Measurements from ENCODE around the gene NRN1L.
"Not testable (repeated sequence)": the region's sequence is repeated elsewhere in the genome, so short reads cannot be mapped to it uniquely, and the experiment has no call there.

The NRN1L gene

GRCh38 chr16:67882374-67883145 is 2.1 kb upstream of the NRN1L start:
- DNase-seq (ENCODE audit: low read depth): no peak

DNA sequence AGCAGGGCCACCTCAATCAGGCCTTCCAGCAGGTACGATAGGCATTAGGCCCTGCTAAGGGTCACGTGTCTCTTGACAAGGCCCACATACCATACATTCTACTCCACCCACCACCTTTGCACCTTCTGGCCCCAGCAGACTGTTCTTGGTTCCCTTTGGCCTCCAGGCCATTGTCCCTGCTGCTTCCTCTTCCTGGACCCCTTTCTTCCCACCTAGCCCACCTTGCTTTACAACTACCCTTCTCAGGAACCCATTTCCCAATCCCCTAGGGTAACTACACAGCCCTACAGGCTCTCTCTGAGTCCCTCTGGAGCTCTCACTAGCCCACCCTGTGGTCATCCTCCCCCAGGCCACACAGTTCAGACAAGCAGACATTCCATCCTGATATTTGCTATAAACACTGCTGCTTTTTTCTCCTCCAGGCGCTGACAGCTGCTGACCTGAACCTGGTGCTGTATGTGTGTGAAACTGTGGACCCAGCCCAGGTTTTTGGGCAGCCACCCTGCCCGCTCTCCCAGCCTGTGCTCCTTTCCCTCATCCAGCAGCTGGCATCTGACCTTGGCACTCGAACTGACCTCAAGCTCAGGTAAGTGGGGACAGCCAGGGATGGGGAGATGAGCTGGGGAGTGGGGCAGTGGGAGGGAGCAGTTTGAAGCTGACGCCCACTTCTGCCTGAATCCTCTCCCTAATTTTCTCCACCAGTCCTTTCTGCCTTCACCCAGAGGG is 1.4 kb upstream of the NRN1L start:
- no peak for DNase-seq (ENCODE audit: low read depth)

DNA sequence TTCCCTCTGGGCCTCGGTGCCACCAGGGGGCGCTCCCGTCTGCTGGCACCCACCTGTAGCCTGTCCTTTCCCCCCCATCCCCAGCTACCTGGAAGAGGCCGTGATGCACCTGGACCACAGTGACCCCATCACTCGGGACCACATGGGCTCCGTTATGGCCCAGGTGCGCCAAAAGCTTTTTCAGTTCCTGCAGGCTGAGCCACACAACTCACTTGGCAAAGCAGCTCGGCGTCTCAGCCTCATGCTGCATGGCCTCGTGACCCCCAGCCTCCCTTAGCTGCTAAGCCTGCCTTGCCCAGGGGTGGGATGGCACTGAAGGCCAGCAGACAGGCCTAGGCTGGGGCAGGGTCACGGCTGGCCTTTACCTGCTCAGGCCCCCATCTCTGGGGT is 818 bp upstream of the NRN1L start:
- DNase-seq (ENCODE audit: low read depth): peak; percentile 31

DNA sequence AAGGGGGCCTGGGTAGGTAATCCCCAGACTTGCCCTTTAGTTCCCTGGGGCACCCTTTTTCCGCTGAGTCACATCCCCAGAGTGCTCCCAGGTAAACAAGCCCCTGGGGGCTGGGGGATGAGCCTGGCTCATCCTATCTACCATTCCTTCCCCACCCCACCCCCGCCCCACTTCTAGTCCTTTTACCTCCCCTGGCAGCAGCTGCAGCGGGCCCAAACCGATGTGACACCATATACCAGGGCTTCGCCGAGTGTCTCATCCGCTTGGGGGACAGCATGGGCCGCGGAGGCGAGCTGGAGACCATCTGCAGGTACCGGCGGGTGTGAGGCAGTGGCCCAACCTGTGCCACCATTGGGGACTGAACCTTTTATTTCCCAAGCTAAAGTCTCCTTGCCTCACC is 860 bp downstream of the NRN1L start:
- DNase-seq (ENCODE audit: low read depth): no peak

GRCh38 chr16:67885976-67886375 is 1.3 kb downstream of the NRN1L start:
- no peak for DNase-seq (ENCODE audit: low read depth)

GRCh38 chr16:67886387-67886786 is 1.7 kb downstream of the NRN1L start:
- DNase-seq (ENCODE audit: low read depth): no peak

DNA sequence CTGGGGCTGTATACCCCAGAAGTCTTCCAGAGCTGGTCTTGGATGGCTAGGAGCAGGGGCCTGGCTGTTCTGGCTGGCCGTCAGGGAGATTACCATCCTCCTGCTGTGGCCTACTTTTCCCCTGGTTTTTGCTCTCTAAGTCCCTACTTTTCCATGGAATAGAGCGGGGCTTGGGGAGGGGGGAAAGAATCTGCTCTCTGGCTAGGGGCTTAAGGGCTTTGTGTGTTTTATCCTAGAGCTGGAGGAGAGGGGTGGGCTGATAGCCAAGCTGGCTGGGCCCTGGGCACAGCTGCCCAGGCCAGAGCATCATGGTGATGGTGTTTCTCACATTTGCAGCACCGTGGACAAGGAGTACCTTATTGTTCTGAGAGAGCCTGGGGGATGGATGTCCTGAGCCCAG is 3.6 kb downstream of the NRN1L start:
- no peak for DNase-seq (ENCODE audit: low read depth)

DNA sequence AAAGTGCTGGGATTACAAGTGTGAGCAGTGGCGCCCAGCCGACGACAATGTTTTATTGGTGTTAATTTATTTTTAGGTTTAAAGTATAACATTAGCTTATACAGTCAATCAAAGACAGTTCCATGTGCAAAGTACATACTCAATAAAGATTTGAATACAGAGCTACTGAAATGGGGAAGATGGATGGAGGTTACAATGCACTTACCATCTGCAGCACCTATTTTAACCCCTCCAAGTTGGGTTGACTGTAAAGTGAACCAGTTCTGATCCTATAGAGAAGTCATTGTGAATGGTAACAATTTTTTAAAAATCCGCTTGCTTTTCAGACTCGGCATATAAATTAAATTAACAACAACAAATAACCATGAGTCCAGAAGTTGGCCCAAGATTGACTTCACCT is 7.7 kb downstream of the NRN1L start:
- DNase-seq (ENCODE audit: low read depth): no peak

DNA sequence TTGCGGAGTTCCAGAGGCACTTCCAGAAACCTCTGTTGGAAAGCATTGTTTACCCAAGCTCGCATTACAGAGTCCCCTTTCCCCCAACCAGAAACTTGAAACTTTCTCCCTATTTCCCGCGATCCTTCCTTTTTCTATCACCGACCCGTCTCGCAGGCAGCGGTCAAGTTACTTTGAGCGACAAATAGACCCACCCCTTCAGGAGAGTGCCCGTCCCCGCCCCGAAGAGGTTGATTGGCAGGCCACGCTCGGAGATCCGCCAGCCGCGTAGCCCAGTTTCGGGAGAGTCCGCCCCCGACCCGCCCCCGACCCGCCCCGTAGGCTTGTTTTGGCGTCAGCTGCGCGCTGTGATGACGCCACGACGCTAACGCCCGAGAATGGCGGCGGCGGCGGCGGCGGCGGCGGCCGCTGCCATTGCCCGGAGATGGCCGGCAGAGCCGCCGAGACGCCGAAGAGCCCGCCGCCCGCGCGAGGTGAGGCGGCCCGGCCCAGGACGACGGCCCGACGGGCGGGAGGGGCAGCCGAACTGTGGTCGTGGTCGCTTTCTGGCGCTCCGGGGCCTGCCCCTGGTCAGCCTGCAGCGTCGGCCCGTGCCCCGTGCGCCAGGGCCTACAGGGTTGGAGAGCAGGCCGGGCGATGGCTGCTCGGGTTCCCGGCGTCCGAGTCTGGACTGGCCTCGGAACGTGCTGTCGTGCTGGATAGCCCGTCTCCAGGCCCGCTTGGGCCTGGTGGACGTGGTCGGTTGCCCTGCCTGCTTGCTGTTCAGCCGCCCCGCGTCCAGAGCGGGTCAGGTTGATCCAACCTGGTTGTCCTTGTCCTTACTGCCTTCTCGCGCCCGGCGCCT is 8.4 kb downstream of the NRN1L start, which contains the start of gene PSKH1:
Gene PSKH1 (plus strand): TSS at position 356 of the 844 bp plus-strand sequence. CDS start 15,496 bp downstream, outside the sequence.
- DNase-seq (ENCODE audit: low read depth): peak; percentile 91

GRCh38 chr16:67893743-67894399 is 9.2 kb downstream of the NRN1L start:
- DNase-seq (ENCODE audit: low read depth): peak; percentile 10

- DNase-seq (ENCODE audit: low read depth): peak; percentile 55
Observed at GRCh38 chr16:67897231-67897630, 12.5 kb downstream of the NRN1L start.

GRCh38 chr16:67901734-67902133 is 17.0 kb downstream of the NRN1L start:
- DNase-seq (ENCODE audit: low read depth): no peak

- DNase-seq (ENCODE audit: low read depth): no peak
Observed at GRCh38 chr16:67902831-67903230, 18.1 kb downstream of the NRN1L start.

- DNase-seq (ENCODE audit: low read depth): no peak
Observed at GRCh38 chr16:67907397-67908180, 22.9 kb downstream of the NRN1L start.

- DNase-seq (ENCODE audit: low read depth): no peak
Observed at GRCh38 chr16:67909056-67909742, 24.5 kb downstream of the NRN1L start.

DNA sequence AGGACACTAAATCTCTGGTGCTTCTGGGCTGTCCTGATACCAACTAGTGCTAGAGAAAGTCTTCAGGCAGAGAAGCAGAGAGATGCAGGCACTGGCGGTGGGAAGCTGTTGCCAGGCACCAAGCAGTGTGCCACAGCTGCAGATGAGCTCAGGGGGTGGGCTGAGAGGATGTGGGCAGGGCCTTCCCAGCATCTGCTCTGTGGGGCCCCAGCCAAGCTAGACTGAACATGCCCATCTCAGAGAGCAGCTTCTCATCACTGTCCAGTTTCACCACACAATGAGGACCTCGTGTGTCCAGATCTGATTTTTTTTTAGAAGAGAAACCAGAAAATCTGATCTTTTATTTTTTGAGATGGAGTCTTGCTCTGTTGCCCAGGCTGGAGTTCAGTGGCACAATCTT is 25.5 kb downstream of the NRN1L start:
- peak; percentile 60 for DNase-seq (ENCODE audit: low read depth)

- DNase-seq (ENCODE audit: low read depth): no peak
Observed at GRCh38 chr16:67914758-67915495, 30.2 kb downstream of the NRN1L start.

DNA sequence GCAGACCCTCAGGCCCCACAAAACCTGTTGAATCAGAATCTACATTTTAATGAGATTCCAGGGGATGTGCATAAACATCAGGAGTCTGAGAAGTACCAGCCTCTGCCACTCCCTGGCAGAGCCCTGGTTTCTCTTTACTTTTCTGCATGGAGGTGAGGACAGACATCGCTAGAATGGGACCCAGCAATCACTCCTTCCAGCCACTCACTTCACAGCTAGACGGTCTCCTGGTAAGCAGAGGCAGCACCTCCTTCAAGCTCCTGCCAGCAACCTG is 30.7 kb downstream of the NRN1L start:
- DNase-seq (ENCODE audit: low read depth): not testable (repeated sequence)

DNA sequence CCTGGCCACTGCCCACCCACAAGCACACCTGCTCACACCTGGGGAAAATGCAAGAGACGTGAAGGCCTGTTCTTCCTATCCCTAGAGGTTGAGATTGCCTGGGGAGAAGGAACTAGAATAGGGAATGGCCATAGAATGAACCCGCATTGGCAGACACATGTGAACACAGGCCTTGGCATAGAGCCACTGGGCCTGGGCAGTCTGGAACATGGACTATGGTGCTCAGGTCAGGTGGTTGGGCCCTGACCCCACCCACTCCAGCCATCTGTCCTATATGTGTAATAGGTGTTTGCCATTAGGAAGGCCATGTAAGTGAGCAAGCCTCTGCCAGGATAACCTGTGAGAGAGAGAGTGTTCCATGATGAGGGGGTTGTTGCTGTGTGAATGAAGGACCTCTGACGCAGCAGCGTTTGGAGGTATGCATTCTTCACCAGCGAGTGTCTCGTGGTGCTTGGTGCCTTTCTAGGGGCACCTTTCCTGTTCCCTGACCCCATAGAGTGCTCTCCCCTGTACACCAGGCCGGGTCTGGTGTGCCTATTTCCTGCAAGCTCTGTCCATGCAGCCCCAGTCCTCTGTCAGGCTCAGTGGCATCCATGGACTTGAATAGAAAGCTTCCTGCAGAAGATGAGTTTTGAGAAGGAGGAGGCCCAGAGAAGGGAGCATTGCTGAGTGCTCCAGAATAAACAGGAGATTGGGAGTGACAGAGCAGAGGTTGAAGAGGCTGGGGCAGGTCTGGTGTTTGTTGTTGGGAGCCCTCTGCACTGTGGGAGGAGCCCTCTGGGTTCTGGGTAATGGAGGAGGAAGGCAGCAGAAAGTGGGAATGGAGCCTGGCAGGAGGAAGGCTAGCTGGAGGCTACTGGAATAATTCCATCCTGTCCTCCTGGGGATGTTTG is 31.4 kb downstream of the NRN1L start:
- no peak for DNase-seq (ENCODE audit: low read depth)

Measured in amniotic epithelial cell (primary cell).